Right renal cortex interstitium (tissue), 3 donors: ENCODE measurements around the gene TOMM22. TPM values are rescaled to one million over a fixed set of nuclear protein-coding genes. Genes with fewer than 3 reads are reported as not detected.

Experiments used
- DNase-seq, 3 donors: peaks; one replicate each; pipeline ENCODE4 v3.0.0-alpha.2; 2013; ENCODE audit warnings: low read depth in 3 of 3, low spot score in 2 of 3
- polyA plus RNA-seq, 3 donors: library from polyadenylated mRNA; unstranded; fragments of 120-200 nt; gene quantifications; one replicate each; pipeline ENCODE4 v1.2.1, GENCODE V29; 2013; ENCODE audit not compliant: insufficient read length in 3 of 3

TOMM22 gene
- polyA plus RNA-seq, 3 donors, result 99.8 to 103 (median 103) TPM

GRCh38 chr22:38694940-38695339 lies 13.2 kb downstream of the TOMM22 start:
- DNase-seq, result no peak

- no peak for DNase-seq
Observed at GRCh38 chr22:38696606-38697424, 15.1 kb downstream of the TOMM22 start.

GRCh38 chr22:38697425-38698089 lies 15.8 kb downstream of the TOMM22 start:
- DNase-seq, result no peak

- no peak for DNase-seq
Observed at GRCh38 chr22:38698407-38699094, 16.8 kb downstream of the TOMM22 start.

- DNase-seq, result no peak
Observed at GRCh38 chr22:38699143-38699542, 17.4 kb downstream of the TOMM22 start.

- DNase-seq, result no peak
Observed at GRCh38 chr22:38699784-38700183, 18.0 kb downstream of the TOMM22 start.

GRCh38 chr22:38700270-38700788 lies 18.6 kb downstream of the TOMM22 start:
- no peak for DNase-seq

GRCh38 chr22:38700789-38701628 lies 19.3 kb downstream of the TOMM22 start, which contains the start of gene JOSD1:
JOSD1 (minus strand) TSS chr22:38700943; CDS start chr22:38699987, 956 bp downstream.
- peak in 2 of 3 donors; percentile 87 to 90 for DNase-seq

GRCh38 chr22:38704654-38705234 lies 23.0 kb downstream of the TOMM22 start:
- DNase-seq, result no peak

- DNase-seq, result peak; percentile 100
Observed at GRCh38 chr22:38705235-38706100, 23.7 kb downstream of the TOMM22 start, which contains the start of gene GTPBP1. GTPBP1 (plus strand) TSS chr22:38705944; CDS start chr22:38705956, 12 bp downstream.

- DNase-seq, result no peak
Observed at GRCh38 chr22:38706101-38706900, 24.5 kb downstream of the TOMM22 start.

- DNase-seq, result no peak
Observed at GRCh38 chr22:38706901-38707195, 25.1 kb downstream of the TOMM22 start.

GRCh38 chr22:38707346-38707745 lies 25.6 kb downstream of the TOMM22 start:
- DNase-seq, result no peak

GRCh38 chr22:38707984-38708383 lies 26.2 kb downstream of the TOMM22 start:
- no peak for DNase-seq

GRCh38 chr22:38709306-38709705 lies 27.5 kb downstream of the TOMM22 start:
- DNase-seq, result no peak

- DNase-seq, result no peak
Observed at GRCh38 chr22:38710351-38710750, 28.6 kb downstream of the TOMM22 start.

- DNase-seq, result no peak
Observed at GRCh38 chr22:38710866-38711265, 29.1 kb downstream of the TOMM22 start.
